Peyer's patch (tissue), 4 donors: ENCODE results near the gene ACTMAP. TPM values are rescaled to one million over a fixed set of nuclear protein-coding genes. Genes with fewer than 3 reads are reported as not detected.

Experiments used
- DNase-seq, 3 donors: peaks; one replicate each; pipeline ENCODE4 v3.0.0-alpha.2; 2017 to 2019
- H3K27ac ChIP-seq, 4 donors: fragments of 200-600 bp; sonication (generic); one replicate each; pipeline ENCODE4 v1.5.1; 2016 to 2019
- H3K27me3 ChIP-seq, 2 donors: fragments of 200-600 bp; sonication (generic); one replicate each; pipeline ENCODE4 v1.5.1; 2019
- H3K36me3 ChIP-seq, 3 donors: fragments of 200-600 bp; sonication (generic); one replicate each; pipeline ENCODE4 v1.5.1; 2016 to 2019
- H3K4me1 ChIP-seq, 4 donors: fragments of 200-600 bp; sonication (generic); one replicate each; pipeline ENCODE4 v1.5.1; 2016 to 2019
- H3K4me3 ChIP-seq, 4 donors: fragments of 200-600 bp; sonication (generic); 1 replicate in 3 of 4; 2 replicates in 1 of 4; pipeline ENCODE4 v1.5.1; 2016 to 2019; ENCODE audit warnings: mild to moderate bottlenecking in 1 of 4
- H3K9me3 ChIP-seq, 4 donors: fragments of 200-600 bp; sonication (generic); one replicate each; pipeline ENCODE4 v1.5.1; 2016 to 2019; ENCODE audit warnings: mild to moderate bottlenecking in 1 of 4
- CTCF ChIP-seq, 6 experiments: fragments of 450-650 bp in 4 of 6; fragments of 200-600 bp in 2 of 6; sonication (generic) in 1 of 6; IDR thresholded peaks; one replicate each; pipeline ENCODE4 v1.5.1; 2017 to 2019; ENCODE audit warnings: antibody characterized with exemption in 6 of 6, mild to moderate bottlenecking in 3 of 6, moderate library complexity in 1 of 6
- POLR2A ChIP-seq, 2 donors: fragments of 450-650 bp; IDR thresholded peaks; one replicate each; pipeline ENCODE4 v1.5.1; 2017; ENCODE audit warnings: antibody characterized with exemption in 2 of 2, mild to moderate bottlenecking in 2 of 2, moderate library complexity in 2 of 2
- total RNA-seq, 4 donors: library from RNA; depleted of rRNA; stranded (reverse); fragments of >200 nt; gene quantifications; one replicate each; pipeline ENCODE4 v1.1.0, GENCODE V29; 2016

ACTMAP gene
- total RNA-seq, 4 donors from 2014 or later = 7.4 to 33.0 (median 21.6) TPM

GRCh38 chr19:40783711-40784110, 33.4 kb upstream of the ACTMAP start:
- H3K27ac ChIP-seq = no peak overlapping the region
- no peaks in the 10 kb centered on the region for H3K9me3 ChIP-seq
- peaks cover 0 to 22% (median 0%) of the 10 kb centered on the region in 3 donors for H3K36me3 ChIP-seq
- TF ChIP-seq CTCF (IDR thresholded peaks at IDR 0.05) (no peak), POLR2A (IDR thresholded peaks at IDR 0.05) (no peak)
- no peak overlapping the region for H3K4me3 ChIP-seq
- DNase-seq = no peak
- H3K4me1 ChIP-seq = peaks cover 0 to 7% (median 0%) of the 10 kb centered on the region in 4 donors
- H3K27me3 ChIP-seq = no peaks in the 10 kb centered on the region

GRCh38 chr19:40781140-40781539, 30.9 kb upstream of the ACTMAP start:
- H3K4me3 ChIP-seq = no peak overlapping the region
- H3K9me3 ChIP-seq = no peaks in the 10 kb centered on the region
- DNase-seq = no peak
- H3K4me1 ChIP-seq = peaks cover 0 to 15% (median 2%) of the 10 kb centered on the region in 4 donors
- no peaks in the 10 kb centered on the region for H3K27me3 ChIP-seq
- H3K27ac ChIP-seq = no peak overlapping the region
- TF ChIP-seq CTCF (IDR thresholded peaks at IDR 0.05) = no peak
- H3K36me3 ChIP-seq = peaks cover 0 to 14% (median 0%) of the 10 kb centered on the region in 3 donors

- Histone ChIP-seq H3K4me1 (peaks cover 0 to 15% (median 2%) of the 10 kb centered on the region in 4 donors), H3K36me3 (peaks cover 0 to 14% (median 0%) of the 10 kb centered on the region in 3 donors), H3K9me3 (no peaks in the 10 kb centered on the region), H3K4me3 (no peak overlapping the region), H3K27ac (no peak overlapping the region), H3K27me3 (no peaks in the 10 kb centered on the region)
- no peak for DNase-seq
- TF ChIP-seq CTCF (IDR thresholded peaks at IDR 0.05) (no peak), POLR2A (IDR thresholded peaks at IDR 0.05) (no peak)
Observed at GRCh38 chr19:40780582-40780981, 30.3 kb upstream of the ACTMAP start.

- no peaks in the 10 kb centered on the region for H3K27me3 ChIP-seq
- peak overlapping the region; percentile 93 to 99 (median 98) for H3K27ac ChIP-seq
- H3K4me1 ChIP-seq = peaks cover 0 to 15% (median 2%) of the 10 kb centered on the region in 4 donors
- no peak for DNase-seq
- H3K9me3 ChIP-seq = no peaks in the 10 kb centered on the region
- peaks cover 0 to 8% (median 0%) of the 10 kb centered on the region in 3 donors for H3K36me3 ChIP-seq
- H3K4me3 ChIP-seq = peak overlapping the region; percentile 66 to 92 (median 76)
- TF ChIP-seq CTCF (IDR thresholded peaks at IDR 0.05) (no peak), POLR2A (IDR thresholded peaks at IDR 0.05) (no peak)
Observed at GRCh38 chr19:40778706-40779284, 28.5 kb upstream of the ACTMAP start.

DNA sequence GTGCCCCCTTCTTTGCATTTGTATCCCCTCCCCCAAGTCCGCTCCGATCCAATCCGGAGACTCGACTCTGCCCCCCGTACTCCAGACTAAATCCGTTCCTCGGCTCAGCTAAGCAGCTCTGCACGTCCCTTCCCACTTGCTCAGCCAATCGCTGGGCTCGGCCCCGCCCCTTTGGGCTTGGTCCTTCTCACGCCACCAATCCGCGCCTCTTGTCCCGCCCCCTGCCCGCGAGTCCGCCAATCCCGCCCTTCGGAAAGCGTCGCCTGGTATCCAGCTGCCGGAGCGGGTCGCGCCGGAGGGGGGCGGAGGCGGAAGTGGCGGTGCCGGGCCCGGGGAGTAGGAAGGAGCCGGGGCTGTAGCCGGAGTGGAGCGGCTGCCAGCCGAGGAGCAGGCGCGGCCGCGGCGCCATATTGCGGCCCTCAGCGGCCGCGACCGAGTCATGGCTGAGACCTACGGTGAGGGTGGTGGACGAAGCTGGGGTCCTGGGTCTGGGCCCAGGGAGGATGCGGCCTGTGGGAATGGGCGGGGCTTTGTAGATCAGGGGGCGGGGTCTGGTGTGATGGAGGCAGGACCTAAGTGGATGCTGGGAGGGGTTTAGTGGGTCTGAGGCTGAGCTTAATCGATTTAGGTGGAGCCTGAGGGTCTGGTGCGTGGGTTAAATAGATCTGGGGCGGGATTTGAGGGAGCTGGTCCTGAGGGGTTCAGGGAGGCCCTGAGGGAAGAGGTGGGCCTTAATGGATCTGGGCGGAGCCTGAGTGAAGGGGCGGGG, 27.8 kb upstream of the ACTMAP start, which contains the start of gene RAB4B:
RAB4B (plus strand) TSS at position 311 of the 769 bp plus-strand sequence; CDS start at position 440, 129 bp downstream.
- H3K4me1 ChIP-seq = peaks cover 0 to 15% (median 2%) of the 10 kb centered on the region in 4 donors
- H3K9me3 ChIP-seq = no peaks in the 10 kb centered on the region
- H3K4me3 ChIP-seq = peak within 1 kb of the TSS; percentile 66 to 92 (median 76)
- no peaks in the 10 kb centered on the region for H3K27me3 ChIP-seq
- peak; percentile 100 for DNase-seq
- peak within 1 kb of the TSS; percentile 93 to 99 (median 98) for H3K27ac ChIP-seq
- H3K36me3 ChIP-seq = peaks cover 0 to 5% (median 0%) of the 10 kb centered on the region in 3 donors
- TF ChIP-seq POLR2A (IDR thresholded peaks at IDR 0.05) (peak; percentile 82 to 91), CTCF (IDR thresholded peaks at IDR 0.05) (peak in 2 of 6 experiments; percentile 28 to 41)
